HFFc6 (cell line): ENCODE measurements around the gene PIAS1. TPM values are rescaled to one million over a fixed set of nuclear protein-coding genes. Genes with fewer than 3 reads are reported as not detected.

Experiments
- DNase-seq: peaks from one replicate; pipeline ENCODE4 v3.0.0-alpha.2; 2018
- H3K27ac Mint-ChIP-seq: 2 replicates; pipeline ENCODE4 v1.8.0; 2020; ENCODE audit warnings: mild to moderate bottlenecking, mixed read lengths
- H3K27me3 Mint-ChIP-seq: 2 replicates; pipeline ENCODE4 v1.8.0; 2021; ENCODE audit warnings: mild to moderate bottlenecking, moderate library complexity, mixed read lengths; ENCODE audit not compliant: insufficient read depth
- H3K36me3 Mint-ChIP-seq: 2 replicates; pipeline ENCODE4 v1.8.0; 2021; ENCODE audit warnings: low read depth, mixed read lengths
- H3K4me1 Mint-ChIP-seq: 2 replicates; pipeline ENCODE4 v1.8.0; 2020; ENCODE audit warnings: low read depth, mixed read lengths
- H3K4me3 Mint-ChIP-seq: 2 replicates; pipeline ENCODE4 v1.8.0; 2020; ENCODE audit warnings: mild to moderate bottlenecking, moderate library complexity, mixed read lengths
- H3K9me3 Mint-ChIP-seq: 2 replicates; pipeline ENCODE4 v1.8.0; 2020; ENCODE audit warnings: mild to moderate bottlenecking, mixed read lengths
- total RNA-seq, 6 experiments: library from RNA; stranded (reverse); fragmentation: NEBNext Ultra II Directional; extraction: Animal tissue kit (Norgen Biotek cat#: 25700); gene quantifications; 2 replicates in 1 of 6; 3 replicates in 5 of 6; pipeline ENCODE4 v1.2.3, GENCODE V29; 2021
- TF ChIP-seq, protein P1 (sequence below): fragments of 200-600 bp; sonication (generic); IDR thresholded peaks from 2 replicates; pipeline ENCODE4 v1.5.0; 2021; ENCODE audit warnings: antibody characterized with exemption, mild to moderate bottlenecking

The PIAS1 gene
- total RNA-seq, 6 experiments from 2014 or later = 23.7 to 31.8 (median 27.6) TPM

GRCh38 chr15:68034719-68035293 is 19.3 kb upstream of the PIAS1 start:
- no peak overlapping the region for H3K27ac Mint-ChIP-seq
- H3K4me3 Mint-ChIP-seq = no peak overlapping the region
- peaks cover 1% of the 10 kb centered on the region for H3K36me3 Mint-ChIP-seq
- DNase-seq = no peak
- peaks cover 9% of the 10 kb centered on the region for H3K9me3 Mint-ChIP-seq
- peaks cover 26% of the 10 kb centered on the region for H3K27me3 Mint-ChIP-seq
- peaks cover 6% of the 10 kb centered on the region for H3K4me1 Mint-ChIP-seq
- TF ChIP-seq, protein P1, sequence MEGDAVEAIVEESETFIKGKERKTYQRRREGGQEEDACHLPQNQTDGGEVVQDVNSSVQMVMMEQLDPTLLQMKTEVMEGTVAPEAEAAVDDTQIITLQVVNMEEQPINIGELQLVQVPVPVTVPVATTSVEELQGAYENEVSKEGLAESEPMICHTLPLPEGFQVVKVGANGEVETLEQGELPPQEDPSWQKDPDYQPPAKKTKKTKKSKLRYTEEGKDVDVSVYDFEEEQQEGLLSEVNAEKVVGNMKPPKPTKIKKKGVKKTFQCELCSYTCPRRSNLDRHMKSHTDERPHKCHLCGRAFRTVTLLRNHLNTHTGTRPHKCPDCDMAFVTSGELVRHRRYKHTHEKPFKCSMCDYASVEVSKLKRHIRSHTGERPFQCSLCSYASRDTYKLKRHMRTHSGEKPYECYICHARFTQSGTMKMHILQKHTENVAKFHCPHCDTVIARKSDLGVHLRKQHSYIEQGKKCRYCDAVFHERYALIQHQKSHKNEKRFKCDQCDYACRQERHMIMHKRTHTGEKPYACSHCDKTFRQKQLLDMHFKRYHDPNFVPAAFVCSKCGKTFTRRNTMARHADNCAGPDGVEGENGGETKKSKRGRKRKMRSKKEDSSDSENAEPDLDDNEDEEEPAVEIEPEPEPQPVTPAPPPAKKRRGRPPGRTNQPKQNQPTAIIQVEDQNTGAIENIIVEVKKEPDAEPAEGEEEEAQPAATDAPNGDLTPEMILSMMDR = peak; percentile 23; the same call in 1 of the 2 replicates

- Mint-ChIP-seq H3K27ac (no peak overlapping the region), H3K27me3 (peaks cover 16% of the 10 kb centered on the region), H3K36me3 (peaks cover 8% of the 10 kb centered on the region), H3K4me1 (peaks cover 6% of the 10 kb centered on the region), H3K4me3 (no peak overlapping the region), H3K9me3 (peaks cover 18% of the 10 kb centered on the region)
- TF ChIP-seq, protein P1 = no peak
- no peak for DNase-seq
Measured at GRCh38 chr15:68038246-68038645, 15.9 kb upstream of the PIAS1 start.

- TF ChIP-seq, protein P1 = no peak
- Mint-ChIP-seq H3K27me3 (peaks cover 16% of the 10 kb centered on the region), H3K36me3 (peaks cover 8% of the 10 kb centered on the region), H3K4me1 (peaks cover 6% of the 10 kb centered on the region), H3K9me3 (peaks cover 18% of the 10 kb centered on the region), H3K4me3 (no peak overlapping the region), H3K27ac (no peak overlapping the region)
- DNase-seq = no peak
Measured at GRCh38 chr15:68040144-68040543, 14.0 kb upstream of the PIAS1 start.

GRCh38 chr15:68042156-68042854 is 11.8 kb upstream of the PIAS1 start:
- H3K36me3 Mint-ChIP-seq = peaks cover 8% of the 10 kb centered on the region
- H3K4me3 Mint-ChIP-seq = no peak overlapping the region
- TF ChIP-seq, protein P1 = no peak
- DNase-seq = no peak
- H3K27ac Mint-ChIP-seq = no peak overlapping the region
- peaks cover 11% of the 10 kb centered on the region for H3K27me3 Mint-ChIP-seq
- peaks cover 18% of the 10 kb centered on the region for H3K9me3 Mint-ChIP-seq
- H3K4me1 Mint-ChIP-seq = no peaks in the 10 kb centered on the region

DNA sequence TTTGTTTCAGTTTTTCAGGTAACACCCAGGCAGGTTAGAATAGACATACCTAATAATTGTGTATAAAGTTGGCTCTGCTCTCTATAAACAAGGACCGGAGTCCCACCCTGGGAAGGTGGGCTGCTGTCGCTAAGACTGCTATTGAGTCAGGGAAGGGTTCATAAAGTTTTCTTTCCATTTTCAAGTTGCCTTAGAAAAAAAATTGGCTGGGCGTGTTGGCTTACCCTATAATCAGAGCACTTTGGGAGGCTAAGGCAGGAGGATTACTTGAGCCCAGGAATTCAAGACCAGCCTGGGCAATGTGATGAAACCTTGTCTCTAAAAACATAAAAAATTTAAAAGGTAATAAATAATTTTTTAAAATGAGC is 11.3 kb upstream of the PIAS1 start:
- TF ChIP-seq, protein P1 = no peak
- Mint-ChIP-seq H3K9me3 (peaks cover 18% of the 10 kb centered on the region), H3K27me3 (peaks cover 12% of the 10 kb centered on the region), H3K4me1 (no peaks in the 10 kb centered on the region), H3K4me3 (no peak overlapping the region), H3K27ac (no peak overlapping the region), H3K36me3 (peaks cover 8% of the 10 kb centered on the region)
- DNase-seq = no peak
